ACHN (cell line): ENCODE results near the gene WDR82.
A peak's percentile ranks its signal among the peaks of the same experiment; 100 is the strongest.
"Not testable (repeated sequence)": the region's sequence is repeated elsewhere in the genome, so short reads cannot be mapped to it uniquely, and the experiment has no call there.

Experiments used
- DNase-seq: peaks from one replicate; pipeline ENCODE4 v3.0.0-alpha.2; 2015
- in situ Hi-C: cut with HindIII; loops from 2 replicates; pipeline ENCODE4 v1.10.0; 2017; ENCODE audit warnings: low sequenced_read_pairs, low pct_ligation_motif_present, low pct_unique_long_range_greater_than_20kb

WDR82 gene

DNA sequence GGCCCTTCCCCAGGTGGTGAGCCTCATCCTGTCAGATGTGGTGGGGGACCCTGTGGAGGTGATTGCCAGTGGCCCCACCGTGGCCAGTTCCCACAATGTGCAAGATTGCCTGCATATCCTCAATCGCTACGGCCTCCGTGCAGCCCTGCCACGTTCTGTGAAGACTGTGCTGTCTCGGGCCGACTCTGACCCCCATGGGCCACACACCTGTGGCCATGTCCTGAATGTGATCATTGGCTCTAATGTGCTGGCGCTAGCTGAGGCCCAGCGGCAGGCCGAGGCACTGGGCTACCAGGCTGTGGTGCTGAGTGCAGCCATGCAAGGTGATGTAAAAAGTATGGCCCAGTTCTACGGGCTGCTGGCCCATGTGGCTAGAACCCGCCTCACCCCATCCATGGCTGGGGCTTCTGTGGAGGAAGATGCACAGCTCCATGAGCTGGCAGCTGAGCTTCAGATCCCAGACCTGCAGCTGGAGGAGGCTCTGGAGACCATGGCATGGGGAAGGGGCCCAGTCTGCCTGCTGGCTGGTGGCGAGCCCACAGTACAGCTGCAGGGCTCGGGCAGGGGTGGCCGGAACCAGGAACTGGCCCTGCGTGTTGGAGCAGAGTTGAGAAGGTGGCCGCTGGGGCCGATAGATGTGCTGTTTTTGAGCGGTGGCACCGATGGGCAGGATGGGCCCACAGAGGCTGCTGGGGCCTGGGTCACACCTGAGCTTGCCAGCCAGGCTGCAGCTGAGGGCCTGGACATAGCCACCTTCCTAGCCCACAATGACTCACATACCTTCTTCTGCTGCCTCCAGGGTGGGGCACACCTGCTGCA, 14.0 kb upstream of the WDR82 start:
- in situ Hi-C loops: no loop called here
- DNase-seq: no peak

DNA sequence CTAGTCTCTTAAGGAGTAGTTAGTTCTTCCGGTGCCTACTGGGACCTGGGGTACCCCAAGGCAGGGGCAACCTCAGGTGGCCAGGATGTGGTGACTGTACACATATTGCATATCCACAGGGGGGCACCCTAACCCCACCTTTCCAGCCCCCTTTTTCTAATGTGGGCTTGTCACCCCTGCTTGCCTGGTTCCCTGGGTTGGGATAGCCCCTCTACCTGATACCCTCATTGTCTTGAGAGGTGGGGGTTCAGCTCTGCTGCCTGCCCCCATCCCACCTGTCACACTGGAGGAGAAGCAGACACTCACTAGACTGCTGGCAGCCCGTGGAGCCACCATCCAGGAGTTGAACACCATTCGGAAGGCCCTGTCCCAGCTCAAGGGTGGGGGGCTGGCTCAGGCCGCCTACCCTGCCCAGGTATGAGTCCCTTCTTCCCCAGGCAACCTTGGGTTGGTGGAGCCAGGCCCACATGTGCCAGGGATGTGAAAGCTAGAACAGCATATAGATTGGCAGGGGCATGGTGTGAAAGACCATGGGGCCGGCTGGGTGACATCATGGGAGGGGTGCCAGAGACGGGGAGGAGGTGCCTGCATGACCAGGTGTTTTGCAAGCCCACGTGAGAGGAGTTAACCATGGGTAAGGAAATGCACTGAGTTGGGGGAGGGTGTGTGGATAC, 13.2 kb upstream of the WDR82 start:
- in situ Hi-C loops: no loop called here
- peak; percentile 16 for DNase-seq

DNA sequence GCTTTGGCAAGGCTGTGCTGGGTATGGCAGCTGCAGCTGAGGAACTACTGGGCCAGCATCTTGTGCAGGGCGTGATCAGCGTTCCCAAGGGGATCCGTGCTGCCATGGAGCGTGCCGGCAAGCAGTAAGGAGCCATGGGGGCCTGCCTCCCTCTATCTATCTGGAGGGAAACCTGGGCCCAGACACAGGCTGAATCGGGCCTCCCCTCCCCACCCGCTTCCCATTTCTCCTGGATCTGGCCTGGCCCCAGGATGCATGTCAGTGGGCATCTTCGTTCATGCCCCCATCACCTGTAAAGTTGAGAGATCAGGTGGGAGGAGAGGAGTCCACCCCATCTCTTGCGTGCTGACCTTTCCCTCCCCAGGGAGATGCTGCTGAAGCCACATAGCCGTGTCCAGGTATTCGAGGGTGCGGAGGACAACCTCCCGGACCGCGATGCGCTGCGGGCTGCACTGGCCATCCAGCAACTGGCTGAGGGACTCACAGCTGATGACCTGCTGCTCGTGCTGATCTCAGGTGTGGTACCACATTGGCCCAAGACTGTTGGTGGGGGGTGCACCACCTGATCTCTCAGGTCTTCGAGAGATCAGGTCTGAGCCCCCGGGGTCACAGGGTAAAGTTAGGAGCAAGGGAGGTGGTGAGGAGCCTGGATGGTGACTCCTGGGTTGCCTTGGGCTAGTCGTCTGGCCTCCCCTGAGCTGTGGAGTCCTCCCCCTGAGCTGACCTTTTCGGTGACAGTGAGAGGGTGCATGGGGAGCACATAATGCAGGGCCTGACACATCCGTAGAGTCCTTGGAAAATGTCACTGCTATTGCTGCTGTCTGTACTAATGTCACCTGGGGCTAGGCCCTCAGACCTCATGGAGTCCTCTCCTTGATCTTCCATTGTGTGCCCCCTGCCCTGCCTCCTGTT, 12.4 kb upstream of the WDR82 start:
- no peak for DNase-seq
- in situ Hi-C loops: no loop called here

DNA sequence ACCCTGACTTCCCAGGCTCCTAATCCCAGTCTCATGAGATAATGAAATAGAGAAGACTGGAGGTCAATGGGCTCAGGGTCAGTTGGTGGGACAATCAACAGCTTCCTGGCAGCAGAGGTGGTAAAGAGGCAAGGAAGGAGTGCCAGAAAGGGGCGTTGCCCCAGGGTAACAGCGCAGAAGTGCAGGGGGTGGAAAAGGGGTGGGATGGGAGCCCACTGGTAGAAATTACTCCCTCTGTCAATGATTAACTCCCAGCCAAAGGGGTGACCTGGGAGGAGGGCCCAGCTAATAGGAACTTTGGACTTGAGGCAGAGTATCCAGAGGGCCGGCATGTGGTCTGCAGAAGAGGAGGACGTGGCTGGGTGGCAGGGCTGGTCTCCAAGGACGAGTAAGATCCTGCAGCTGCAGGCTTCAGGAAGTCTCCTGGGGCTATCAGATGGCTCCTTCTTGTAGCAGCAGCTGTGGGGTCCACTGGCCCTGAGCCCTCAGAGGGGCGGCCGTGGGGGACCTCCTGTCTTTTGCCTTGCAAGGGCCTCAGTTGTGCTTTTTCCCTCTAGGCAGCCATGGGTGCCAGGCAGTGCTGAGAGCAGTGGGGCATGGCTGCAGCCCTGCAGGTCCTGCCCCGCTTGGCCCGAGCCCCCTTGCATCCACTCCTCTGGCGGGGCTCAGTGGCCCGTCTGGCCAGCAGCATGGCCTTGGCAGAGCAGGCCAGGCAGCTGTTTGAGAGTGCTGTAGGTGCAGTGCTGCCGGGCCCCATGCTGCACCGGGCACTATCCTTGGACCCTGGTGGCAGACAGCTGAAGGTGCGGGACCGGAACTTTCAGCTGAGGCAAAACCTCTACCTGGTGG, 11.5 kb upstream of the WDR82 start:
- DNase-seq: no peak

DNA sequence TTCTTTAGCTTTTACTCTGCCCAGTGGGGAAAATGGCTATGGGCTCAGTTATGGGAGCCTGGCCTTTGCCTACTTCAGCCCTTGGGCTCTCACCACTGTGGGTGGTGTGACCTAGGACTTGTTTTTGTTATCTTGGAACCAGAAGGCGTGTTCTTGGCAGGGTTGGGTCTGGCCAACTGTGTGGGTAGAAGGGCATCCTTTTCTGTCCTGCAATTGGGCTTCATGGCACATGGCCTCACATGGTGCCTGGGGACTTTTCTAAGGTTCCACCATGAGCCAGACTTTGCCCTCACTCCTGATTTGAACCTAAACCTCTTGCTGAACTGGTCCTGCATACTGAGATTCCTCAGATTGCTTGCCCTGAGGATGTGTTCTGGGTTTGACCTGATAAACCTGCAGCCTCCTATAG, 10.9 kb upstream of the WDR82 start:
- DNase-seq: no peak
- in situ Hi-C loops: no loop called here

More for the DNA sequence above, 11.5 kb upstream of the WDR82 start:
- in situ Hi-C loops: no loop called here

DNA sequence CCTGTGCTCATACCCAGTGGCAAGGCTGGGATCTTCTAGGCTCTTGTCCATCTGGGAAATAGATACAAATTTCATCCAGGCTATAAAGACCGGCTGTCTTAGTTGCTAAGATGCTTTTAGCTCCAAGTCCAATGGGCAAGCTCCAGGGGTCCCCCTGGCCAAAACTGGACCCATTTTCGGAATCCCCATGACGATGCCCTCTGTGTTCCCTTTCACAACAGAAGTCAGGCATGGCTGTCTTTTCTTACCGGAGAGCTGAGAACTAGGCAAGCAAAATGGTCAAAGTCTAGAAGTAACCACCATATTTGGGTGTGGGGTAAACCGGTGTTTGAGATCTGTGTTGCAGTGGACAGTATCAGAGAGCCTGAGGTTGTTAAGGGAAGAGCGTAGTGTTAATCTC, 10.2 kb upstream of the WDR82 start:
- in situ Hi-C loops: no loop called here
- DNase-seq: no peak

DNA sequence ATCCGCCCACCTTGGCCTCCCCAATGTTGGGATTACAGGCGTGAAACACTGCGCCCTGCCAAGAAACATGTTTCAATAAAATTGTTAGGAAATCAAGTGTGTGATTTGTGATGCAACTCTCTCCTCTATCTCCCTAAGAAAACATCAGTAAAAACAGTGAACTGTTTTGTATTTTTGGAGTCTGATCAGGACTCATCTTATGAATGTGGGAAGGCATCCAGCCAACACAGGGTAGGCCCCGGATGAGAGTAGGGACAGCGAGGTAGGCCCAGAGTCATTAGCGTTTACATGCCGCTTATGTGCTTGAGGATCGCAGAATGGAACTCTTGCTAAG, 8.3 kb upstream of the WDR82 start:
- DNase-seq: peak; percentile 22
- in situ Hi-C loops: no loop called here

DNA sequence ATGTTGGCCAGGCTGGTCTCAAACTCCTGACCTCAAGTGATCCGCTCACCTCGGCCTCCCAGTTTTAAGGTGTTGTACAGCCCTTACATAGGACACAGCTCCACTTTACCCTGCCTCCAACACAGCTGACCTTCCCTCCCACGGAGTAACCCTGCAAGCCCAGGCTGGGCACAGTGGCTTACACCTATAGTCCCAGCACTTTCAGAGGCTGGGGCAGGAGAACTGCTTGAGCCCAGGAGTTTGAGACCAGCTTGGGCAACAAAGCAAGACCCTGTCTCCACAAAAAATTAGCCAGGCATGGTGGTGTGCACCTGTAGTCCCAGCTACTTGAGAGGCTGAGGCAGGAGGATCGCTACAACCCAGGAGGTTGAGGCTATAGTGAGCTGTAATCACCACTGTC, 5.6 kb upstream of the WDR82 start:
- in situ Hi-C loops, DNase-seq: not testable (repeated sequence)

DNA sequence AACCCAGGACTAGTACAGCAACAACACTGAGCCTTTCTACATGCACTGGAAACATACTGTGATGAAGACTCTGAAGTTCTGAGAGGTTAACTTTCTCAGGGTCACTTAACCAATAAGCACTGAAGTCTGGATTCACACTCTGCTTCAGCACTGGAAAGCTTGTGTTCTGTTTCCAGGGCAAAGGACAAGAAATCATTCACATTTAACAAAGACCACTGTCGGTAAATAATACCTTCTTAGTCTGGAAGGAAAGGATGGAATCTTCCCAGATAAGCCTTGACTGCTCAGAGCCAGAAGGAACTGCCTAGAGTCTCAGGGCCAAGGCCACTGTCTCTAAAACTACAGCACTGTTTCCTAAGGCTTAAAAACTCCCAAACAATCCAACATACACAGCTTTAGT, 4.9 kb upstream of the WDR82 start:
- no peak for DNase-seq
- in situ Hi-C loops: no loop called here

DNA sequence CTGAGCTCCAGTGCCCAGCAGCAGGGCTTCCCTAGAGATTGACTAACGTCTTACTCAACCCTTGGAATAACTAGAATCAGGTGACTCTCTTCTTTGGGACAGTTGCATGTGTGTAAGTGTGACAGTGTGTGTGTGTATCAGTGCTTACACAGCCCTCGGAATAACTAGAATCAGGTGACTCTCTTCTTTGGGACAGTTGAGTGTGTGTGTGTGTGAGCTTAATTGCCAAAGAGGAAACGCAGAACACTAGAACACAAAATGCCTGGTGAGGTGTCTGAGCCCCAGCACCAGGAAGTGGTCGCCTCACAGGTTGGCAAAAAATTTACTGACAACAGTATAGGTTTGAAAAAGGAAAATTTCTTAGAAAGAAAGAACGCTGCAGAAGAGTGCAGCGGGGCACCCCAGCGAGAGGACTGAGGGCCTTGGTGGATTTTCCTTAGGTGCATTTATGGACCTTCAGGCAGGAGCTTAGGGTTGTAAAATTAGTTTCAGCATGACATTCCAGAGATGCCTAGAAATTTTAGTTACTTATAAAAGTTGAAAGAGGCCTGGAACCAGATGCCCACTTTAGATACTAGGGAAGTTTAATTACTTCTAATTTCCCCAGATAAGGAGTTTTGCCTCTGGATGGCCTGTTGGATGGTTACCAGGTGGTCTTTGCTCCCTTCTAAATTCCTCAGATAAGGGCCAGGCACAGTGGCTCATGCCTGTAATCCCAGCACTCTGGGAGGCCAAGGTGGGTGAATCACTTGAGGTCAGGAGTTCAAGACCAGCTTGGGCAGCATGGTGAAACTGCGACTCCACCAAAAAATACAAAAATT, 3.7 kb upstream of the WDR82 start:
- in situ Hi-C loops: no loop called here
- peak; percentile 31 for DNase-seq

DNA sequence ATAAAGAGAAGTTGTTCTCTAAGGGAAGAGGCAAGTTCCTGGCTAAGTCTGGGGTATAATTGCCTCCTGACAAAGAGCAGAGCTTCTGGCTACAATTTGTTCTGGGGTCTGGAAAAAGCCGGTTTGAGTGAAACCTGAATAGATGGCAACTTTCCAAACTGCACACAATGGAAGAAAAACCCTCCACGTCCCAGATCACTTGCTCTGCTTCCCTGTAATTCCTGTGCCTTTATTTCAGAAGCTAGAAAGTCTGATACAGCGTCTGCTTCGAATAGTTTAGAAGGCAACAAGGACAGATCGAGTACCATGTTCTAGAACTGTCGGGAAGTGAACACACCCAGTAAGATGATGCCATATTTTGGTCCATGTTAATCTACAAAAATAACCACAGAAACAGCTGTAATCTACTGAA, 1.6 kb upstream of the WDR82 start:
- in situ Hi-C loops: no loop called here
- DNase-seq: no peak

DNA sequence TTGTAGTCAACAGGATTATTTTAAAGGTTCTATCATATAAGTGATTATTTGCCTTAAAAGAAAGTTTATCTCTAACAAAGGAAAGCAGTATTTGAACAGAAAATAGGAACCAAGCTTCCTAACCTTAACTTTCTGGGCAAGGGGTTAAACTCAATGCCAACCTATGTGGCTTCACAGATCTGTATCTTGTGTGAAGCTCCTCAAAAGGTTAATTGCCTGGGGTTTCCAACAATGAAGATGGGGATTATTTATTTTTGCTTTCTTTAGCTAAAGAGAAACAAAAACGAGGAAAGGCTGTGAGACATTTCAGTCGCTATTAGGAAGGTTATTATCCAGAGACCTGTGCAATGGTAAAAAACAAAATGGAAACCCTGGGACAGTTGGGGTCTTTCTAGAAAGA, 1.1 kb upstream of the WDR82 start:
- in situ Hi-C loops: no loop called here
- DNase-seq: no peak

DNA sequence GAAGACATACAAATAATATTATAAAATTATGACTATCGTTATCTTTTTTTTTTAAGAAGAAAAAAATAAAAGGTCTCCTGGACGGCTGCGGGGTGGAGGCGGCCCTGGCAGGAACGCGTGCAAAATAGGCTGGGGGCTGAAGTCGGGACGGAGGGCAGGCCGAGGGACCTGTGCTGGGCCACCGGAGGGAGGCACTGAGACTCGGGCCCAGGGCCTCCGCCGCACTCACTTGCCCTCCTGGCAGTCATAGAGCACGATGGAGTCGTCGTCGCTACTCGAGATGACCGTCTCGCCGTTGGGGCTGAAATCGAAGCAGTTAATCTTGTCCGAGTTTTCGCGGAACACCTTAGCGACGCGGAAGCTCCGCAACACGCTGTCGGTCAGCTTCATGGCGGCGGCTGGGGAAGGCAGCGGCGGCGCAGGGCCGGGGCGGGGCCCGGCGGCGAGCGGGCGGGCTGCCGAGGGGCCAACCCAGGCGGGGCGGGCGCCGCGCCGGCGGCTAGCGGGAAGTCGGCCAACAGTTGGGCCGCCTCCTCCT, 408 bp downstream of the WDR82 start:
- in situ Hi-C loops: no loop called here
- peak; percentile 48 for DNase-seq

DNA sequence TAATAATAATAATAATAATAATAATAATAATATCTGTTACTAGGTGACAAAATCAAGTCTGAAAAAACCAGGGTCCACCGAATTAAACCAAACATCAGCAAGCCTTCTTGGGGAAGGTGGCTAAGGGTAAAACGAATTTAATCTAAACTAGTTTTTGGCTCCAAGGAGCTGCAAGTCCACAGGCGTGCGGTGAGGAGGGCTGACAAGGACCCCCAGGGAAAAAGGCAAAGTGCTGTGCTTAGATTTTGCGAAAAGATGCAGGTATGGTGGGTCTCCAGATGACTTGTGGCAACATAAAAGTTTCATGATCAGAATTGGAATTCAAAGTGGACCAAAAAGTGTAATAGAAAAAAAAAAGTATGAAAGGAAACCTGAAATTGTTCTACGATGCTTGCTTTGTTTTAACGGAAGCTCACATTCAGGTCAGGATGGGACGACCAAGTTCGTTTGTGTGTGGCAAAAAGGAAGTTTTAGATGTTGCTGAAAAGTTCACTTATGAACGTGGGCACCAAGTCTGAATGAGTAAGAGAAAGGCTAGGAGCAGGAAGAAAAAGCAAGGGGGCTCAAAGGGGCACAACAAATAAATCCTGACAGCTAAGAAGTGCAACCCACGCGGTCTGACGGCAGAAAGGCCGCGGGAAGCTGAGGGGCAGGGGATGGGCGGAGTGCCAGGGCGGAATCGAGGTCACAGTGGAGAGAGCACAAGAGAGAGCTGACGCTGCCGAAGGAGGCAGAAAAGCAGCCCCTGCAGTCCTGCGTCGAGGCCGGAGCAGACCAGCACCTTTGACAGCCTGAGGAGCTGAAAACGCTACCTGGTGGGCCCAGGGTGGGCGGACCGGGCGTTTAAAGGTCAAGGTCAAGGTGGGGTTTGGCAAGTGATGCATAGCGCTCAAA, 1.1 kb downstream of the WDR82 start:
- DNase-seq: peak; percentile 67
- in situ Hi-C loops: no loop called here

DNA sequence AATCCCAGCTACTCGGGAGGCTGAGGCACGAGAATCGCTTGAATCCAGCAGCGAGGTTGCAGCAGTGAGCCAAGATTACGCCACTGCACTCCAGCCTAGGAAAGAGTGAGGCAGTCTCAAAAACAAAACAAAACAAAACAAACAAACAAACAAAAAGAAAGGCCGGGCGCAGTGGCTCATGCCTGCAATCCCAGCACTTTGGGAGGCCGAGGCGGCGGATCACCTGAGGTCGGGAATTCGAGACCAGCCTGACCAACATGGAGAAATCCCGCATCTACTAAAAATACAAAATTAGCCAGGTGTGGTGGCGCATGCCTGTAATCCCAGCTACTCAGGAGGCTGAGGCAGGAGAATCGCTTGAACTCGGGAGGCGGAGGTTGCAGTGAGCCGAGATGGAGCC, 3.7 kb downstream of the WDR82 start:
- DNase-seq, in situ Hi-C loops: not testable (repeated sequence)

DNA sequence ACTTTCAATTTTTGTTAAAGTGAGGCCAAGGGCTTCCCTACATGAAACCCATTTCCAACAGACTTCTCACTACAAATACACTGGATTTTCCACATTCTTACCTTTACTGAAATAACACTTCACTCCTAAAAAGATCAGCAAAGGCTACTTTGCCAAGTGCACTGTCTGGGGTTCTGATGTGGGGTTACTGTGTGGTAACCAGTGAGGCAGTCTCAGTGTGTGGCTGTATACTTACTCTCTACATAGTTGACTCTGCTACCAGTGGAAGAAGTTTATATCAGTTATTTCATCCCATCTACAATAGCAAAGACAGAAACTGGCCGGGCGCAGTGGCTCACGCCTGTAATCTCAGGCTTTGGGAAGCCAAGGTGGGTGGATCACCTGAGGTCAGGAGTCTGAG, 5.6 kb downstream of the WDR82 start:
- in situ Hi-C loops: no loop called here
- DNase-seq: no peak
